ENCODE measurements around the gene LSAMP. TPM values are rescaled to one million over a fixed set of nuclear protein-coding genes. Genes with fewer than 3 reads are reported as not detected.

The LSAMP gene
- total and polyA plus RNA-seq, 2 donors (not counting 1 experiment from before 2014, with no cell fraction given): not detected

GRCh38 chr3:115930168-115930567 is 515.1 kb downstream of the LSAMP start:
- Histone ChIP-seq H3K4me3 (ENCODE audit: control extremely low read depth in 1 of 5, extremely low read depth in 1 of 5, insufficient read depth in 1 of 5, low read depth in 2 of 5, low read length in 4 of 5) (no peak overlapping the region), H3K79me2 (ENCODE audit: control insufficient read depth, insufficient read depth, low read length) (no peaks in the 10 kb centered on the region), H3K27me3 (replicated peaks in 1 of 4; ENCODE audit: control extremely low read depth in 1 of 4, control insufficient read depth in 3 of 4, insufficient read depth in 4 of 4, low read length in 3 of 4) (no peaks in the 10 kb centered on the region), H3K27ac (ENCODE audit: low read length in 2 of 2) (no peak overlapping the region), H3K9me3 (ENCODE audit: control extremely low read depth in 1 of 3, control insufficient read depth in 2 of 3, insufficient read depth in 1 of 3, low read length in 2 of 3) (no peaks in the 10 kb centered on the region), H3K9ac (ENCODE audit: low read length) (no peak overlapping the region), H4K20me1 (ENCODE audit: control insufficient read depth, insufficient read depth, low read length, poor library complexity, severe bottlenecking) (no peaks in the 10 kb centered on the region), H2AFZ (ENCODE audit: insufficient read depth, low read depth, low read length, poor library complexity, severe bottlenecking) (no peak overlapping the region), H3K4me1 (ENCODE audit: control insufficient read depth in 2 of 2, insufficient read depth in 2 of 2, low read length in 2 of 2) (no peaks in the 10 kb centered on the region), H3K4me2 (replicated peaks; ENCODE audit: low read depth, low read length, poor library complexity, severe bottlenecking) (no peak overlapping the region), H3K36me3 (replicated peaks in 1 of 2; ENCODE audit: control extremely low read depth in 1 of 2, control insufficient read depth in 1 of 2, extremely low read depth in 1 of 2, insufficient read depth in 2 of 2, low read length in 1 of 2) (no peaks in the 10 kb centered on the region)
- WGBS (ENCODE audit: insufficient coverage): no CpG with 5 or more reads among the region's 2 CpGs
- Mint-ChIP-seq H3K4me3 (no peak overlapping the region), H3K9me3 (ENCODE audit: insufficient read depth) (no peaks in the 10 kb centered on the region), H3K27me3 (peaks cover 14% of the 10 kb centered on the region), H3K27ac (no peak overlapping the region), H3K4me1 (peaks cover 3% of the 10 kb centered on the region)
- ATAC-seq (ENCODE audit: low read depth) (no peak), DNase-seq (no peak)
- no peak for TF ChIP-seq EZH2 (IDR thresholded peaks at IDR 0.05; ENCODE audit: borderline replicate concordance, insufficient read depth, low read depth, low read length, poor library complexity, severe bottlenecking)
- TF ChIP-seq, protein P1, sequence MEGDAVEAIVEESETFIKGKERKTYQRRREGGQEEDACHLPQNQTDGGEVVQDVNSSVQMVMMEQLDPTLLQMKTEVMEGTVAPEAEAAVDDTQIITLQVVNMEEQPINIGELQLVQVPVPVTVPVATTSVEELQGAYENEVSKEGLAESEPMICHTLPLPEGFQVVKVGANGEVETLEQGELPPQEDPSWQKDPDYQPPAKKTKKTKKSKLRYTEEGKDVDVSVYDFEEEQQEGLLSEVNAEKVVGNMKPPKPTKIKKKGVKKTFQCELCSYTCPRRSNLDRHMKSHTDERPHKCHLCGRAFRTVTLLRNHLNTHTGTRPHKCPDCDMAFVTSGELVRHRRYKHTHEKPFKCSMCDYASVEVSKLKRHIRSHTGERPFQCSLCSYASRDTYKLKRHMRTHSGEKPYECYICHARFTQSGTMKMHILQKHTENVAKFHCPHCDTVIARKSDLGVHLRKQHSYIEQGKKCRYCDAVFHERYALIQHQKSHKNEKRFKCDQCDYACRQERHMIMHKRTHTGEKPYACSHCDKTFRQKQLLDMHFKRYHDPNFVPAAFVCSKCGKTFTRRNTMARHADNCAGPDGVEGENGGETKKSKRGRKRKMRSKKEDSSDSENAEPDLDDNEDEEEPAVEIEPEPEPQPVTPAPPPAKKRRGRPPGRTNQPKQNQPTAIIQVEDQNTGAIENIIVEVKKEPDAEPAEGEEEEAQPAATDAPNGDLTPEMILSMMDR (IDR thresholded peaks at IDR 0.05): no peak
- CTCF ChIA-PET: no interaction called here
- intact Hi-C loops (cut with micrococcal nuclease): no loop called here
- POLR2A ChIA-PET: no interaction called here

DNA sequence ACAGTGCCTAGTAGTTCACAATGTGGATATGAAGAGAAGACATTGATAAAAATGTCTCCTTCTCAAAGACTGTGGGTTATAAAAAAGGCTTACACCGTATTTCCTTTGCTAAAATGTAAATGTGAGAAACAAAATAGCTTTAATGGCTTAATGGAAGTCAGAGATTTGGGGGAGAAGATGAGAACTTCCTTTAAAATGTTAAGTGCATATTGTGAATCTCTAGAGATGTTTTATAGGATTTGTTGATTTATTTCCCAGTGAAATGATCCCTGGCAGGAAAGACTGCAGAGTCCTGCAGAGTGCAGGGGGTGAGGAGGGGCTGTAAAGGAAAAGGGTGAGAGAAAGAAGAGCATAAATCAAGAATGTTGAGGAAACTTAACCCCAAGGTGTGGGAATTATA is 516.9 kb downstream of the LSAMP start:
- Histone ChIP-seq H3K27ac (ENCODE audit: low read length in 2 of 2) (no peak overlapping the region), H3K9me3 (ENCODE audit: control extremely low read depth in 1 of 3, control insufficient read depth in 2 of 3, insufficient read depth in 1 of 3, low read length in 2 of 3) (no peaks in the 10 kb centered on the region), H3K4me3 (ENCODE audit: control extremely low read depth in 1 of 5, extremely low read depth in 1 of 5, insufficient read depth in 1 of 5, low read depth in 2 of 5, low read length in 4 of 5) (no peak overlapping the region), H3K79me2 (ENCODE audit: control insufficient read depth, insufficient read depth, low read length) (no peaks in the 10 kb centered on the region), H3K36me3 (replicated peaks in 1 of 2; ENCODE audit: control extremely low read depth in 1 of 2, control insufficient read depth in 1 of 2, extremely low read depth in 1 of 2, insufficient read depth in 2 of 2, low read length in 1 of 2) (no peaks in the 10 kb centered on the region), H3K27me3 (replicated peaks in 1 of 4; ENCODE audit: control extremely low read depth in 1 of 4, control insufficient read depth in 3 of 4, insufficient read depth in 4 of 4, low read length in 3 of 4) (no peaks in the 10 kb centered on the region), H3K4me2 (replicated peaks; ENCODE audit: low read depth, low read length, poor library complexity, severe bottlenecking) (no peak overlapping the region), H3K9ac (ENCODE audit: low read length) (no peak overlapping the region), H3K4me1 (ENCODE audit: control insufficient read depth in 2 of 2, insufficient read depth in 2 of 2, low read length in 2 of 2) (no peaks in the 10 kb centered on the region), H4K20me1 (ENCODE audit: control insufficient read depth, insufficient read depth, low read length, poor library complexity, severe bottlenecking) (no peaks in the 10 kb centered on the region), H2AFZ (ENCODE audit: insufficient read depth, low read depth, low read length, poor library complexity, severe bottlenecking) (no peak overlapping the region)
- H3K4me1 Mint-ChIP-seq: peaks cover 3% of the 10 kb centered on the region
- DNase-seq: no peak
- POLR2A ChIA-PET: no interaction called here
- CTCF ChIA-PET: no interaction called here
- TF ChIP-seq EZH2 (IDR thresholded peaks at IDR 0.05; ENCODE audit: borderline replicate concordance, insufficient read depth, low read depth, low read length, poor library complexity, severe bottlenecking): no peak
- TF ChIP-seq, protein P1 (IDR thresholded peaks at IDR 0.05): no peak
- WGBS (ENCODE audit: insufficient coverage): no CpG with 5 or more reads among the region's 1 CpG
- intact Hi-C loops (cut with micrococcal nuclease): no loop called here
- no peak overlapping the region for H3K4me3 Mint-ChIP-seq
- H3K27me3 Mint-ChIP-seq: peaks cover 8% of the 10 kb centered on the region
- no peak for ATAC-seq (ENCODE audit: low read depth)
- no peaks in the 10 kb centered on the region for H3K9me3 Mint-ChIP-seq (ENCODE audit: insufficient read depth)
- no peak overlapping the region for H3K27ac Mint-ChIP-seq
